HS-27A (cell line): ENCODE results near the gene GASK1A.

Source experiments
- DNase-seq: peaks from one replicate; pipeline ENCODE4 v3.0.0-alpha.2; 2012; ENCODE audit warnings: low read depth, missing footprints

Gene GASK1A

DNA sequence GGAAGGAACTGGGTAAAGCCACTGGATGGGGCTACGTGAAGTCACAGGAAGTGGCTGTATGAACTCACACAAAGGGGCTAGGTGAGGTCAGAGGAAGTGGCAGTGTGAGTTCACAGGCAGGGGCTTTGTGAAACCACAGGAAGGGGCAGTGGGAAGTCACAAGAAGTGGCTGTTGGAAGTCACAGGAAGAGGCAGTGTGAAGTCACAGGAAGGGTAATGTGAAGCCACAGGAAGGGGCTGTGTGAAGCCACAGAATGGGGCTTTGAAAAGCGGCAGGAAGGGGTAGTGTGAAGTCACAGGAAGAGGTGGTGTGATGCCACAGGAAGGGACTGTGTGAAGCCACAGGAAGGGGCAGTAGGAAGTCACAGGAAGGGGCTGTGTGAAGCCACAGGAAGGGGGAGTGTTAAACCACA is 34.6 kb downstream of the GASK1A start:
- DNase-seq, result no peak

DNA sequence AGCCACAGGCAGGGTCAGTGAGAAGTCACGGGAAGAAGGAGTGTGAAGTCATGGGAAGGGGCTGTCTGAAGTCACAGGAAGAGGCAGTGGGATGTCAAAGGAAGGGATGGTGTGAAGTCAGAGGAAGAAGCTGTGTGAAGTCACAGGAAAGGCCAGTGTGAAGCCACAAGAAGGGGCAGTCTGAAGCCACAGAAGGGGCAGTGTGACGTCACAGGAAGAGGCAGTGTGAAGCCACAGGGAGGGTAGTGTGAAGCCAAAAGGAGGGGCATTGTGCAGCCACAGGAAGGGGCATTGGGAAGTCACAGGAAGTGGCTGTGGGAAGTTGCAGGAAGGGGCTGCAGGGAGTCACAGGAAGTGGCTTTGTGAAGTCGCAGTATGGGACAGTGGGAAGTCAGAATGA is 35.1 kb downstream of the GASK1A start:
- no peak for DNase-seq

DNA sequence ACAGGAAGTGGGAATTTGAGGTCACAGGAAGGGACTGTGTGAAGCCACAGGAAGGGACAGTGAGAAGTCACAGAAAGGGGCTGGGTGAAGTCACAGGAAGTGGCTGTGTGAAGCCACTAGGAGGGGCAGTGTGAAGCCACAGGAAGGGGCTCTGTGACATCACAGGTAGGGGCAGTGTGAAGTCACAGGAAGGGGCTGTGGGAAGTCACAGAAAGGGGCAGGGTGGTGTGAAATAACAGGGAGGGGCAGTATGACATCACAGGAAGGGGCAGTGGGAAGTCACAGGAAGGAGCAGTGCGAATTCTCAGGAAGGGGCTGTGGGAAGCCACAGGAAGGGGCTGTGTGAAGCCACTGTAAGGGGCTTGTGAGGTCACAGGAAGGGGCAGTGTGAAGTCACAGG is 35.8 kb downstream of the GASK1A start:
- no peak for DNase-seq

DNA sequence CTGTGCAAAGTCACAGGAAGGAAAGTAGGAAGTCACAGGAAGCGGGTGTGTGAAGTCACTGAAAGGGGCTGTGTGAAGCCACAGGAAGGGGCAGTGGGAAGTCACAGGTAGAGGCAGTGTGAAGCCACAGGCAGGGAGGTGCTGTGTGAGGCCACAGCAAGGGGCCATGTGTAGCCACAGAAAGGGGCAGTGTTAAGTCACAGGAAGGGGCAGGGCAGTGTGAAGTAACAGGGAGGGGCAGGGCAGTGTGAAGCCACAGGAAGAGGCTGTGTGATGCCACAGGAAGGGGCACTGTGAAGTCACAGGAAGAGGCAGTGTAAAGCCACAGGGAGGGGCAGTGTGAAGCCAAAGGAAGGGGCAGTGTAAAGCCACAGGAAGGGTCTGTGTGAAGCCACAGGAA is 36.5 kb downstream of the GASK1A start:
- DNase-seq, result no peak

- DNase-seq, result no peak
Measured at GRCh38 chr3:43015991-43016865, 37.1 kb downstream of the GASK1A start.

- DNase-seq, result no peak
Measured at GRCh38 chr3:43017004-43017403, 37.9 kb downstream of the GASK1A start.

DNA sequence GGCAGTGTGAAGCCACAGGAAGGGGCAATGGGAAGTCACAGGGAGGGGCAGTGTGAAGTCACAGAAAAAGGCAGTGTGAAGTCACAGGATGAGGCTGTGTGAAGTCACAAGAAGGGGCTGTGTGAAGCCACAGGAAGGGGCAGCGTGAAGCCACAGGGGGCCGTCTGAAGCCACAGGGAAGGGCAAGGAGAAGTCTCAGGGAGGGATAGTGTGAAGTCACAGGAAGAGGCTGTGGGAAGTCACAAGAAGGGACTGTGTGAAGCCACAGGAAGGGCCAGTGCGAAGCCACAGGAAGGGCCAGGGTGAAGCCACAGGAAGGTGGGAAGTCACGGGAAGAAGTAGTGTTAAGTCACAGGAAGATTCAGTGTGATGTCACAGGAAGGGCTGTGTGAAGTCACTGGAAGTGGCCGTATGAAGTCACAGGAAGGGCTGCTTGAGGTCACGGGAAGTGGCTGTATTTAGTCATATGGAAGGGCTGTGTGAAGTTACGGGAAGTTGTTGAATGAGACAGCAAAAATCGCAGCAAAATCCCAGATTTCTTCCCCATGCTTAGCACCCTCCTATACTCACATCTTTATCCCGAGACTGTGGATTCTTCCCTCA is 38.6 kb downstream of the GASK1A start:
- DNase-seq, result no peak

DNA sequence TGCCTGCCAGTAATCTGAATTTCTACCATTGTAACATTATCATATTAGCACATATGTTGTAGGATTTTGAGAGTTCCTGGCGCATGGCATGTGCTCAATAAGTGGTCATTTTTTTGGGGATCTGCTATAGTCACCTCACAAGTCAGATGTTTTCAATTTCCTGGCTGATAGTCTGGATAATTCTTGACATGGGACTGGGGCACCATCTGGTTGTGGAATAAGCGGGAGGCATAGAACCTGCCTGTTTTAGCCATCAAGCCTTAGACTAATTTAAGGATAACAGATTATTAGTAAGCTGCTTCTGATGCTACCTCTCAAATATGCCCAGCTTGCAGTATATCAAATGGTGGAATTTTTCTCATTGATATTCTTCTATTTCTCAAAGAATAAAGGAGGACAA is 39.1 kb downstream of the GASK1A start:
- no peak for DNase-seq

GRCh38 chr3:43019006-43019809 is 40.1 kb downstream of the GASK1A start:
- no peak for DNase-seq

- no peak for DNase-seq
Measured at GRCh38 chr3:43019826-43020225, 40.7 kb downstream of the GASK1A start.

DNA sequence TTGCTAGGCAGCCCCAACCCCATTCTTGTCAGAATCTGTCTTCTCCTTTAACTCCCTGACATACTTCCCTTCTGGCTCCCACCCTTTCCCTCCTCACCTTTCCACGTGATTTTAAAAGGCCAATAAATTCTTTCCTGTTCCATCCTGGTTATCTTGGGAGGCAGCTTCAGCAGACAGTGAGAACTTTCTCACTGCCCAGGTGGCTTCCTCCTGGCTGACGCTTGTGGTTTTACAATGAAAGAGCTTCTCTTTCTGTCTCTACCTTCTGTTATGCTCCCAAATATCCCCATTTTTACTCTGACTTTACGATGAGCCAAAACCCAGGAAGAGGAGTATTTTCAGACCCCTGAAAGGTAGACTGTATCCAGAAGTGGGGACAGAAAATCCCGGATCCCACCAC is 42.1 kb downstream of the GASK1A start:
- no peak for DNase-seq

- DNase-seq, result no peak
Measured at GRCh38 chr3:43022121-43022520, 43.0 kb downstream of the GASK1A start.

DNA sequence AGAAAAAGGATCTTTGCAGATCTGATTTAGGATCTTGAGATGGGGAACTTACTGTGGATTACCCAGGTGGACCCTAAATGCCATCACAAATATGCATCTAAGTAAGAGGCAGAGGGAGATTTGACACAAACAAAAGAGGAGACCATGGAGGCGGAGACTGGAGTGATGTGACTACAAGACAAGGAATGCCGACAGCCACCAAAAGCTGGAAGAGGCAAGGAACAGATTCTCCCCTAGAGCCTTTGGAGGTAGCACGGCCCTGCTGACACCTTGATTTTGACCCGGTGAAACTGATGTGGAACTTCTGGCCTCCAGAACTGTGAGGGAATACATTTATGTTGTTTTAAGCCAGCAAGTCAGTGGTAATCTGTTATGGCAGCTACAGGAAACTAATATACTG is 44.0 kb downstream of the GASK1A start:
- no peak for DNase-seq

- DNase-seq, result no peak
Measured at GRCh38 chr3:43023746-43024145, 44.6 kb downstream of the GASK1A start.

- no peak for DNase-seq
Measured at GRCh38 chr3:43024181-43024885, 45.2 kb downstream of the GASK1A start.

GRCh38 chr3:43025423-43025822 is 46.3 kb downstream of the GASK1A start:
- DNase-seq, result no peak

GRCh38 chr3:43028001-43028400 is 48.9 kb downstream of the GASK1A start:
- no peak for DNase-seq

- no peak for DNase-seq
Measured at GRCh38 chr3:43028678-43029490, 49.8 kb downstream of the GASK1A start.

DNA sequence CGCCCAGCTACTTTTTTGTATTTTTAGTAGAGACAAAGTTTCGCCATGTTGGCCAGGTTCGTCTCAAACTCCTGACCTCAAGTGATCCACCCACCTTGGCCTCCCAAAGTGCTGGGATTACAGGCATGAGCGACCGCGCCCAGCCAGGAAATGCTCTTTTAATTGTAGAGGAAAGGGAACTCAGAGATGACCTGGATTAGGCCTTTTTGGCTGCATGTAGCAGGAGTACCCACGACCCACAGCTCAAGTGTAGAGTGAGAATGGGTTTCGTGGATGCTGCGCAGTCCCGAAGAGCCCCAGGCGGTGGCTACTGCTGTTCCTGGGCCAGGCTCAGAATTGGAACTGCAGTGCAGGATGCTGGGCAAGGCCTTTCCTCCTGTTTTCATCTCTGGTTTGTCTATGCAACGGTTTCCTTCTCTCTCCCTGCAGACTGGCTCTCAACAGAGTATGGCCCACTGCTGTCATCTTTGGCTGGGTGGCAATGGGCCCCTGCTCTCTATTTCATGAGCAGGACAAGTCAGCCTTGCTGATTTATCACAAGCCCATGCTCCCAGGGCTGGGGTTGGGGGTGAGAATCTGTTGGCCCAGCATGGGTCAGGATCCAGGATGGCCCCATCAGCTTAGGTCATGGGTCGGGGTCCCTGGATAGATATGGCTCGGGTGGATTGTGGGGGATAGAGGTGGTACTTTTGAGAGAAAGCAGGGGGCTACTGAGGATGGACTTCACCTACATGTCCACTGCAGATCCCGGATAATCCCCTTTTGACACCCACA is 51.2 kb downstream of the GASK1A start:
- no peak for DNase-seq

DNA sequence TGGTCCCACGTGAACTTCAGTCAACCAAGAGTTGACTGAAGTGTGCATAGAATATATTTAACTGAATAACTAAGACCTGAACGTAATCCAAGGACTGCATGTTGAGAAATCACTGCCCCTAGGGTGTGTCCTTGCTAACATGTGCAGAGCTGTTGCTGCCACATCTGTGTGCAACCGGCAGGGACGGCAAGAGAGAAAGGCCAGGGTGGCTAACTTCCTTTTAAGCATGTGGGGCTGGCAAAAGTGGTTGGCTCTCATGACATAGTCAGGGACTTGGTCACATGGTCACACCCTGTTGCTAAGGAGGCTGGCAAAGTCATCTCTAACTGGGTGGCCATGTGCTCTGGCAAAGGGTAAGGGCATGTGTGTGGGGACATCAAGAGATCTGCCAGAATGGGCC is 52.4 kb downstream of the GASK1A start:
- DNase-seq, result no peak
